ENCODE data around the gene LYST. TPM values are rescaled to one million over a fixed set of nuclear protein-coding genes. Genes with fewer than 3 reads are reported as not detected.
"Not testable (repeated sequence)": the region's sequence is repeated elsewhere in the genome, so short reads cannot be mapped to it uniquely, and the experiment has no call there.

The LYST gene
- total RNA-seq, 2 experiments from 2014 or later: 4.0 to 8.2 TPM

- POLR2A ChIA-PET: no interaction called here
- Histone ChIP-seq H3K9me2 (ENCODE audit: insufficient read depth, low read length) (no peaks in the 10 kb centered on the region), H3K36me3 (ENCODE audit: insufficient read depth, low read length) (no peaks in the 10 kb centered on the region), H2AFZ (ENCODE audit: low read length) (no peak within 1 kb of the TSS), H3K9me3 (ENCODE audit: low read length) (no peaks in the 10 kb centered on the region), H3K4me2 (ENCODE audit: low read length) (no peak within 1 kb of the TSS), H3K79me2 (ENCODE audit: insufficient read depth, low read depth, low read length) (no peaks in the 10 kb centered on the region), H3K4me3 (ENCODE audit: low read depth, low read length, poor library complexity, severe bottlenecking) (no peak within 1 kb of the TSS), H4K20me1 (ENCODE audit: insufficient read depth, low read length) (no peaks in the 10 kb centered on the region), H3K4me1 (ENCODE audit: insufficient read depth, low read length, poor library complexity, severe bottlenecking) (no peaks in the 10 kb centered on the region), H3K27ac (ENCODE audit: low read depth, low read length, poor library complexity, severe bottlenecking) (no peak within 1 kb of the TSS)
- no peak for DNase-seq (ENCODE audit: low spot score)
- CTCF ChIA-PET (ENCODE audit: unreplicated experiment): no interaction called here
- no TSS peak for BruUV-seq (replicated peaks)
- TF ChIP-seq, protein P1, sequence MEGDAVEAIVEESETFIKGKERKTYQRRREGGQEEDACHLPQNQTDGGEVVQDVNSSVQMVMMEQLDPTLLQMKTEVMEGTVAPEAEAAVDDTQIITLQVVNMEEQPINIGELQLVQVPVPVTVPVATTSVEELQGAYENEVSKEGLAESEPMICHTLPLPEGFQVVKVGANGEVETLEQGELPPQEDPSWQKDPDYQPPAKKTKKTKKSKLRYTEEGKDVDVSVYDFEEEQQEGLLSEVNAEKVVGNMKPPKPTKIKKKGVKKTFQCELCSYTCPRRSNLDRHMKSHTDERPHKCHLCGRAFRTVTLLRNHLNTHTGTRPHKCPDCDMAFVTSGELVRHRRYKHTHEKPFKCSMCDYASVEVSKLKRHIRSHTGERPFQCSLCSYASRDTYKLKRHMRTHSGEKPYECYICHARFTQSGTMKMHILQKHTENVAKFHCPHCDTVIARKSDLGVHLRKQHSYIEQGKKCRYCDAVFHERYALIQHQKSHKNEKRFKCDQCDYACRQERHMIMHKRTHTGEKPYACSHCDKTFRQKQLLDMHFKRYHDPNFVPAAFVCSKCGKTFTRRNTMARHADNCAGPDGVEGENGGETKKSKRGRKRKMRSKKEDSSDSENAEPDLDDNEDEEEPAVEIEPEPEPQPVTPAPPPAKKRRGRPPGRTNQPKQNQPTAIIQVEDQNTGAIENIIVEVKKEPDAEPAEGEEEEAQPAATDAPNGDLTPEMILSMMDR (conservative IDR thresholded peaks at IDR 0.05; ENCODE audit: low read length): no peak
- no peak for TF ChIP-seq EZH2phosphoT487 (IDR thresholded peaks at IDR 0.05; ENCODE audit: borderline replicate concordance, low read depth, low read length)
- intact Hi-C loops (cut with micrococcal nuclease; ENCODE audit: unreplicated experiment): no loop called here
Measured at GRCh38 chr1:235649368-235650163, 217.1 kb downstream of the LYST start, which contains the start of gene GNG4. TSS of gene GNG4 (minus strand) at chr1:235649784. CDS start at chr1:235583838, 65,946 bp downstream.

DNA sequence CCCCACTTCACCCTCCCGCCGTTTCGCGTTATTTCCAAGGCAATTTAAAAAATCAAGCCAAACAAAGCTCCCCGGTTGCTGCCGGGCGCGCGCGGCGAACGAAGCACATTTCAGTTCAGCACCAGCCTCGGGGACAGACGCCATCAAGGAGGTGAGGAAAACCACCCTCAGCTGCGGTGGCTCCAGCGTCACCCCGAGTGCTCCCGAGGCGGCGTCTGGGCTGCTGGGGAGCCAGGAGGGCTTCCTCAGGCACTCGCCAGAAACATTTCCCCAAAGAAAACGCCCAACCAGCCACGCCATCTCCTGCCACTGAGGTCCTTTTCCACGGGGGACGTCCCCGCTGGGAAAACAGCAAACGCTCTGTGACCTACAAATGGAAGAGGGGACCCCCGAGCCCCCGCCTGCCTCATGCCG lies 217.7 kb downstream of the LYST start:
- Histone ChIP-seq H3K4me2 (ENCODE audit: low read length) (no peak overlapping the region), H3K36me3 (ENCODE audit: insufficient read depth, low read length) (no peaks in the 10 kb centered on the region), H3K9me3 (ENCODE audit: low read length) (no peaks in the 10 kb centered on the region), H3K9me2 (ENCODE audit: insufficient read depth, low read length) (no peaks in the 10 kb centered on the region), H3K27ac (ENCODE audit: low read depth, low read length, poor library complexity, severe bottlenecking) (no peak overlapping the region), H3K4me3 (ENCODE audit: low read depth, low read length, poor library complexity, severe bottlenecking) (no peak overlapping the region), H3K4me1 (ENCODE audit: insufficient read depth, low read length, poor library complexity, severe bottlenecking) (no peaks in the 10 kb centered on the region), H3K79me2 (ENCODE audit: insufficient read depth, low read depth, low read length) (no peaks in the 10 kb centered on the region), H2AFZ (ENCODE audit: low read length) (no peak overlapping the region), H4K20me1 (ENCODE audit: insufficient read depth, low read length) (no peaks in the 10 kb centered on the region)
- ChIA-PET CTCF (ENCODE audit: unreplicated experiment) (no interaction called here), POLR2A (no interaction called here)
- intact Hi-C loops (cut with micrococcal nuclease; ENCODE audit: unreplicated experiment): no loop called here
- DNase-seq (ENCODE audit: low spot score): no peak
- TF ChIP-seq, protein P1 (conservative IDR thresholded peaks at IDR 0.05; ENCODE audit: low read length): no peak
- no peak for TF ChIP-seq EZH2phosphoT487 (IDR thresholded peaks at IDR 0.05; ENCODE audit: borderline replicate concordance, low read depth, low read length)
- no TSS peak for BruUV-seq (replicated peaks)

GRCh38 chr1:235648407-235648907 lies 218.2 kb downstream of the LYST start:
- no TSS peak for BruUV-seq (replicated peaks)
- POLR2A ChIA-PET: no interaction called here
- no peak overlapping the region for H3K4me3 ChIP-seq (ENCODE audit: low read depth, low read length, poor library complexity, severe bottlenecking)

GRCh38 chr1:235647537-235647936 lies 219.2 kb downstream of the LYST start:
- BruUV-seq (replicated peaks); CTCF ChIA-PET (ENCODE audit: unreplicated experiment); H3K27ac ChIP-seq (ENCODE audit: low read depth, low read length, poor library complexity, severe bottlenecking): not testable (repeated sequence)

More at GRCh38 chr1:235648407-235648907, 218.2 kb downstream of the LYST start:
- no peak overlapping the region for H3K27ac ChIP-seq (ENCODE audit: low read depth, low read length, poor library complexity, severe bottlenecking)
- H4K20me1 ChIP-seq (ENCODE audit: insufficient read depth, low read length): no peaks in the 10 kb centered on the region
- no peaks in the 10 kb centered on the region for H3K79me2 ChIP-seq (ENCODE audit: insufficient read depth, low read depth, low read length)
- no peak overlapping the region for H3K4me2 ChIP-seq (ENCODE audit: low read length)
- CTCF ChIA-PET (ENCODE audit: unreplicated experiment): no interaction called here
- DNase-seq (ENCODE audit: low spot score): no peak
- H2AFZ ChIP-seq (ENCODE audit: low read length): no peak overlapping the region
- intact Hi-C loops (cut with micrococcal nuclease; ENCODE audit: unreplicated experiment): no loop called here
- H3K36me3 ChIP-seq (ENCODE audit: insufficient read depth, low read length): no peaks in the 10 kb centered on the region
- no peaks in the 10 kb centered on the region for H3K9me3 ChIP-seq (ENCODE audit: low read length)
- H3K4me1 ChIP-seq (ENCODE audit: insufficient read depth, low read length, poor library complexity, severe bottlenecking): no peaks in the 10 kb centered on the region
- no peaks in the 10 kb centered on the region for H3K9me2 ChIP-seq (ENCODE audit: insufficient read depth, low read length)
- TF ChIP-seq, protein P1 (conservative IDR thresholded peaks at IDR 0.05; ENCODE audit: low read length): no peak
- TF ChIP-seq EZH2phosphoT487 (IDR thresholded peaks at IDR 0.05; ENCODE audit: borderline replicate concordance, low read depth, low read length): no peak

More at GRCh38 chr1:235647537-235647936, 219.2 kb downstream of the LYST start:
- H3K79me2 ChIP-seq (ENCODE audit: insufficient read depth, low read depth, low read length); intact Hi-C loops (cut with micrococcal nuclease; ENCODE audit: unreplicated experiment); H2AFZ ChIP-seq (ENCODE audit: low read length); H3K4me2 ChIP-seq (ENCODE audit: low read length); H3K9me3 ChIP-seq (ENCODE audit: low read length); H3K9me2 ChIP-seq (ENCODE audit: insufficient read depth, low read length); POLR2A ChIA-PET; H3K4me3 ChIP-seq (ENCODE audit: low read depth, low read length, poor library complexity, severe bottlenecking); H4K20me1 ChIP-seq (ENCODE audit: insufficient read depth, low read length); DNase-seq (ENCODE audit: low spot score); H3K4me1 ChIP-seq (ENCODE audit: insufficient read depth, low read length, poor library complexity, severe bottlenecking); H3K36me3 ChIP-seq (ENCODE audit: insufficient read depth, low read length): not testable (repeated sequence)

Data from OCI-LY7 (cell line).